ENCODE measurements around the gene SLC9C1.

GRCh38 chr3:112230033-112230432, 64.0 kb downstream of the SLC9C1 start:
- TF ChIP-seq POLR2A (IDR thresholded peaks at IDR 0.05) (no peak), EP300 (IDR thresholded peaks at IDR 0.05) (no peak)
- TF ChIP-seq, protein P1, sequence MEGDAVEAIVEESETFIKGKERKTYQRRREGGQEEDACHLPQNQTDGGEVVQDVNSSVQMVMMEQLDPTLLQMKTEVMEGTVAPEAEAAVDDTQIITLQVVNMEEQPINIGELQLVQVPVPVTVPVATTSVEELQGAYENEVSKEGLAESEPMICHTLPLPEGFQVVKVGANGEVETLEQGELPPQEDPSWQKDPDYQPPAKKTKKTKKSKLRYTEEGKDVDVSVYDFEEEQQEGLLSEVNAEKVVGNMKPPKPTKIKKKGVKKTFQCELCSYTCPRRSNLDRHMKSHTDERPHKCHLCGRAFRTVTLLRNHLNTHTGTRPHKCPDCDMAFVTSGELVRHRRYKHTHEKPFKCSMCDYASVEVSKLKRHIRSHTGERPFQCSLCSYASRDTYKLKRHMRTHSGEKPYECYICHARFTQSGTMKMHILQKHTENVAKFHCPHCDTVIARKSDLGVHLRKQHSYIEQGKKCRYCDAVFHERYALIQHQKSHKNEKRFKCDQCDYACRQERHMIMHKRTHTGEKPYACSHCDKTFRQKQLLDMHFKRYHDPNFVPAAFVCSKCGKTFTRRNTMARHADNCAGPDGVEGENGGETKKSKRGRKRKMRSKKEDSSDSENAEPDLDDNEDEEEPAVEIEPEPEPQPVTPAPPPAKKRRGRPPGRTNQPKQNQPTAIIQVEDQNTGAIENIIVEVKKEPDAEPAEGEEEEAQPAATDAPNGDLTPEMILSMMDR (IDR thresholded peaks at IDR 0.05): no peak

All from stomach (tissue), 4 donors.